GM12872 (cell line): Measurements from ENCODE around the gene ZNF521.

ENCODE experiments used
- CTCF ChIP-seq: IDR thresholded peaks from 3 replicates; pipeline ENCODE4 v1.5.1; 2011; ENCODE audit warnings: low read depth, mild to moderate bottlenecking, low read length, moderate library complexity; ENCODE audit not compliant: insufficient read depth

ZNF521 gene

GRCh38 chr18:25222648-25223047 lies 129.3 kb downstream of the ZNF521 start:
- TF ChIP-seq CTCF, result no peak

- TF ChIP-seq CTCF, result no peak
Observed at GRCh38 chr18:25210622-25211021, 141.3 kb downstream of the ZNF521 start.

GRCh38 chr18:25192065-25192464 lies 159.9 kb downstream of the ZNF521 start:
- no peak for TF ChIP-seq CTCF

GRCh38 chr18:25190472-25190871 lies 161.5 kb downstream of the ZNF521 start:
- no peak for TF ChIP-seq CTCF

GRCh38 chr18:25189391-25190185 lies 162.4 kb downstream of the ZNF521 start:
- no peak for TF ChIP-seq CTCF

- no peak for TF ChIP-seq CTCF
Observed at GRCh38 chr18:25187521-25188192, 164.3 kb downstream of the ZNF521 start.

- TF ChIP-seq CTCF, result no peak
Observed at GRCh38 chr18:25186871-25187270, 165.1 kb downstream of the ZNF521 start.
